IMR-90 (cell line): ENCODE data around the gene ST14. TPM values are rescaled to one million over a fixed set of nuclear protein-coding genes. Genes with fewer than 3 reads are reported as not detected.

Source experiments
- ATAC-seq: fragments of 200-7000 bp; cut with Tn5 transposase; 2 replicates; pipeline ENCODE4 v1.9.1; 2020; ENCODE audit warnings: low read depth, mild to moderate bottlenecking, moderate library complexity
- BruUV-seq: library from RNA; stranded (reverse); fragments of 400-500 nt; replicated peaks from 2 replicates; lab custom pipeline; 2021; lab: Mats Ljungman, UMichigan
- CTCF ChIA-PET: fragments of 300-600 bp; formaldehyde crosslinking; extraction: SDS; loops from one replicate; lab custom pipeline; 2021; ENCODE audit warnings: antibody characterized with exemption; lab: Yijun Ruan, JAX
- POLR2A ChIA-PET: fragments of 300-600 bp; sonication (Branson Sonifier 250); formaldehyde crosslinking; loops from one replicate; lab custom pipeline; 2022; ENCODE audit warnings: antibody characterized with exemption; ENCODE audit not compliant: unreplicated experiment; lab: Charles Lee
- DNase-seq: peaks from one replicate; pipeline ENCODE4 v3.0.0; 2013
- H2AFZ ChIP-seq: replicated peaks from 2 replicates; pipeline ENCODE3; 2013; ENCODE audit warnings: low read length, mild to moderate bottlenecking; ENCODE audit not compliant: poor library complexity
- H2AK5ac ChIP-seq: 2 replicates; pipeline ENCODE4 v1.6.1; 2013; ENCODE audit warnings: low read depth, low read length, inconsistent platforms
- H2AK9ac ChIP-seq: replicated peaks from 2 replicates; pipeline ENCODE3; 2013; ENCODE audit warnings: mild to moderate bottlenecking, low read depth, low read length, moderate library complexity; ENCODE audit not compliant: poor library complexity
- H2BK120ac ChIP-seq: 2 replicates; pipeline ENCODE4 v1.6.1; 2013; ENCODE audit warnings: low read depth, low read length, inconsistent platforms
- H2BK15ac ChIP-seq: 3 replicates; pipeline ENCODE4 v1.6.1; 2013; ENCODE audit warnings: low read depth, low read length, inconsistent platforms
- H2BK20ac ChIP-seq: 2 replicates; pipeline ENCODE4 v1.6.1; 2013; ENCODE audit warnings: low read depth, mild to moderate bottlenecking, inconsistent platforms, low read length, moderate library complexity
- H2BK5ac ChIP-seq: 2 replicates; pipeline ENCODE4 v1.6.1; 2013; ENCODE audit warnings: mild to moderate bottlenecking, low read depth, low read length, inconsistent platforms; ENCODE audit not compliant: poor library complexity, severe bottlenecking
- H3K14ac ChIP-seq: replicated peaks from 2 replicates; pipeline ENCODE4 v1.6.1; 2013; ENCODE audit warnings: low read depth, low read length, inconsistent platforms
- H3K18ac ChIP-seq: 2 replicates; pipeline ENCODE4 v1.6.1; 2013; ENCODE audit warnings: low read depth, low read length, control low read depth
- H3K23ac ChIP-seq: 2 replicates; pipeline ENCODE4 v1.6.1; 2013; ENCODE audit warnings: low read depth, low read length, inconsistent platforms
- H3K27ac ChIP-seq: 2 replicates; pipeline ENCODE4 v1.5.1; 2013; ENCODE audit warnings: mild to moderate bottlenecking, control low read depth, low read length; ENCODE audit not compliant: insufficient read depth
- H3K27me3 ChIP-seq: 2 replicates; pipeline ENCODE4 v1.6.1; 2013; ENCODE audit warnings: low read length; ENCODE audit not compliant: control insufficient read depth, insufficient read depth
- H3K36me3 ChIP-seq: 2 replicates; pipeline ENCODE4 v1.6.1; 2013; ENCODE audit warnings: low read length, mixed read lengths; ENCODE audit not compliant: control insufficient read depth, insufficient read depth
- H3K4ac ChIP-seq: 2 replicates; pipeline ENCODE4 v1.6.1; 2013; ENCODE audit warnings: low read depth, low read length, inconsistent platforms
- H3K4me1 ChIP-seq: 2 replicates; pipeline ENCODE4 v1.6.1; 2013; ENCODE audit warnings: low read length, mixed read lengths; ENCODE audit not compliant: control insufficient read depth, insufficient read depth
- H3K4me2 ChIP-seq: 2 replicates; pipeline ENCODE4 v1.6.1; 2013; ENCODE audit warnings: low read depth, mild to moderate bottlenecking, control low read depth, low read length, moderate library complexity
- H3K4me3 ChIP-seq: 2 replicates; pipeline ENCODE4 v1.5.1; 2013; ENCODE audit warnings: low read depth, mild to moderate bottlenecking, control low read depth, low read length, moderate library complexity; ENCODE audit not compliant: insufficient read depth
- H3K56ac ChIP-seq: 2 replicates; pipeline ENCODE4 v1.6.1; 2013; ENCODE audit warnings: low read length, inconsistent platforms; ENCODE audit not compliant: insufficient read depth; ENCODE audit errors: extremely low read depth
- H3K79me1 ChIP-seq, 2 experiments: 2 replicates each; pipeline ENCODE4 v1.6.1; 2013; ENCODE audit warnings: low read length in 2 of 2, inconsistent platforms in 1 of 2, low read depth in 1 of 2
- H3K9ac ChIP-seq: 2 replicates; pipeline ENCODE4 v1.6.1; 2013; ENCODE audit warnings: low read depth, low read length, control low read depth
- H3K9me1 ChIP-seq: 2 replicates; pipeline ENCODE4 v1.6.1; 2013; ENCODE audit warnings: low read length, inconsistent platforms; ENCODE audit not compliant: insufficient read depth
- H3K9me3 ChIP-seq: 2 replicates; pipeline ENCODE4 v1.6.1; 2013; ENCODE audit warnings: low read length; ENCODE audit not compliant: control insufficient read depth, insufficient read depth
- H4K20me1 ChIP-seq: 2 replicates; pipeline ENCODE4 v1.6.1; 2013; ENCODE audit warnings: low read length, inconsistent platforms; ENCODE audit not compliant: insufficient read depth
- H4K5ac ChIP-seq: 2 replicates; pipeline ENCODE4 v1.6.1; 2013; ENCODE audit warnings: mild to moderate bottlenecking, low read depth, low read length, control low read depth
- H4K8ac ChIP-seq, 2 experiments: 2 replicates each; pipeline ENCODE4 v1.6.1; 2013; ENCODE audit warnings: low read depth in 2 of 2, low read length in 2 of 2, control low read depth in 1 of 2, inconsistent platforms in 1 of 2
- H4K91ac ChIP-seq: 2 replicates; pipeline ENCODE4 v1.6.1; 2013; ENCODE audit warnings: low read depth, low read length, inconsistent platforms; ENCODE audit not compliant: insufficient read depth
- MAFK ChIP-seq: IDR thresholded peaks from 2 replicates; pipeline ENCODE4 v1.6.1; 2012; ENCODE audit warnings: low read depth, low read length, improper control_type of control experiment
- MAZ ChIP-seq: IDR thresholded peaks from 2 replicates; pipeline ENCODE4 v1.6.1; 2012; ENCODE audit warnings: low read depth, mild to moderate bottlenecking, low read length, improper control_type of control experiment, moderate library complexity, borderline replicate concordance
- POLR2A ChIP-seq: IDR thresholded peaks from 2 replicates; pipeline ENCODE4 v1.6.1; 2012; ENCODE audit warnings: mild to moderate bottlenecking, low read depth, low read length
- RCOR1 ChIP-seq: IDR thresholded peaks from 2 replicates; pipeline ENCODE4 v1.6.1; 2012; ENCODE audit warnings: mild to moderate bottlenecking, low read length, improper control_type of control experiment; ENCODE audit not compliant: insufficient replicate concordance
- WGBS, 2 experiments: methylation state at CpG; one replicate each; pipeline versions ENCODE4 v1.1.5 to v1.1.7; 2013; ENCODE audit warnings: missing lambda C conversion rate in 2 of 2; ENCODE audit not compliant: insufficient read length in 1 of 2; ENCODE audit errors: extremely low coverage in 2 of 2; 5-methylcytosine and 5-hydroxymethylcytosine counted together
- dilution Hi-C: fragments of 300-500 bp; cut with HindIII; formaldehyde crosslinking; loops from one replicate; pipeline ENCODE4 v1.14.3; 2018; ENCODE audit warnings: low sequenced_read_pairs; ENCODE audit not compliant: unreplicated experiment
- in situ Hi-C: fragments of 300-500 bp; cut with MboI; formaldehyde crosslinking; loops from 3 replicates; pipeline ENCODE4 v1.14.3; 2019; ENCODE audit warnings: low sequenced_read_pairs, inconsistent platforms, mixed read lengths
- intact Hi-C: fragments of 100-400 bp; cut with micrococcal nuclease; formaldehyde crosslinking; loops from 2 replicates; pipeline ENCODE4 v1.10.0; 2022
- polyA plus RNA-seq, 3 experiments: library from polyadenylated mRNA; depleted of rRNA; stranded (reverse); fragments of >200 nt; gene quantifications; 2 replicates each; pipeline ENCODE4 v1.2.3, GENCODE V29; 2012; ENCODE audit warnings: low replicate concordance in 1 of 3
- total RNA-seq: library from RNA; depleted of rRNA; stranded (reverse); fragments of >200 nt; gene quantifications from 2 replicates; pipeline ENCODE4 v1.2.3, GENCODE V29; 2012

Gene ST14
- total and polyA plus RNA-seq, 2 of the 4 experiments (the other 2 are of a cell fraction) = not detected

GRCh38 chr11:130209128-130209932, 49.7 kb downstream of the ST14 start:
- 85% methylated on average over 22 of the region's 53 CpGs; no CpG with 5 or more reads in 1 of the 2 experiments for WGBS, 2 experiments
- Histone ChIP-seq H3K18ac (no peak overlapping the region), H4K20me1 (no peaks in the 10 kb centered on the region), H3K4ac (no peak overlapping the region), H4K8ac (no peak overlapping the region), H2BK120ac (no peak overlapping the region), H3K56ac (no peak overlapping the region), H4K5ac (no peak overlapping the region), H3K23ac (no peak overlapping the region), H2AK5ac (no peak overlapping the region), H3K4me3 (no peak overlapping the region), H3K27ac (no peak overlapping the region), H2BK20ac (no peak overlapping the region), H3K9ac (no peak overlapping the region), H3K36me3 (no peaks in the 10 kb centered on the region), H2AFZ (no peak overlapping the region), H2BK5ac (no peak overlapping the region), H3K9me3 (no peaks in the 10 kb centered on the region), H2AK9ac (no peak overlapping the region), H4K91ac (no peak overlapping the region), H3K9me1 (no peaks in the 10 kb centered on the region), H2BK15ac (no peak overlapping the region), H3K14ac (no peak overlapping the region), H3K27me3 (peaks cover 37% of the 10 kb centered on the region), H3K4me1 (no peaks in the 10 kb centered on the region), H3K4me2 (no peak overlapping the region), H3K79me1 (no peaks in the 10 kb centered on the region)
- ChIA-PET POLR2A (no interaction called here), CTCF (interaction anchor here (0.6 kb wide), 1 partner anchor 8 kb away, joined by 3 read pairs; no protein-coding TSS in a partner anchor)
- in situ Hi-C loops (loop anchor here (10.0 to 25.0 kb wide), 2 partner anchors 178 to 685 kb away; no protein-coding TSS in a partner anchor), intact Hi-C loops (no loop called here), dilution Hi-C loops (no loop called here)
- DNase-seq (no peak), ATAC-seq (no peak)
- BruUV-seq = no TSS peak
- TF ChIP-seq MAFK (no peak), RCOR1 (no peak), MAZ (no peak), POLR2A (no peak)
